NCI-H345 treated with DMSO at 0.1 percent for 48 hours (cell line): Measurements from ENCODE around the gene ACCS.
A peak's percentile ranks its signal among the peaks of the same experiment; 100 is the strongest.

Experiments used
- DNase-seq: peaks from one replicate; lab custom pipeline; 2025; ENCODE audit not compliant: unreplicated experiment; lab: John Stamatoyannopoulos, UW

The ACCS gene, protein sequence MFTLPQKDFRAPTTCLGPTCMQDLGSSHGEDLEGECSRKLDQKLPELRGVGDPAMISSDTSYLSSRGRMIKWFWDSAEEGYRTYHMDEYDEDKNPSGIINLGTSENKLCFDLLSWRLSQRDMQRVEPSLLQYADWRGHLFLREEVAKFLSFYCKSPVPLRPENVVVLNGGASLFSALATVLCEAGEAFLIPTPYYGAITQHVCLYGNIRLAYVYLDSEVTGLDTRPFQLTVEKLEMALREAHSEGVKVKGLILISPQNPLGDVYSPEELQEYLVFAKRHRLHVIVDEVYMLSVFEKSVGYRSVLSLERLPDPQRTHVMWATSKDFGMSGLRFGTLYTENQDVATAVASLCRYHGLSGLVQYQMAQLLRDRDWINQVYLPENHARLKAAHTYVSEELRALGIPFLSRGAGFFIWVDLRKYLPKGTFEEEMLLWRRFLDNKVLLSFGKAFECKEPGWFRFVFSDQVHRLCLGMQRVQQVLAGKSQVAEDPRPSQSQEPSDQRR

GRCh38 chr11:44065841-44066731, at the start of gene ACCS:
Gene ACCS (plus strand): TSS chr11:44066270. CDS start chr11:44067628, 1,358 bp downstream.
- DNase-seq: peak; percentile 30

DNA sequence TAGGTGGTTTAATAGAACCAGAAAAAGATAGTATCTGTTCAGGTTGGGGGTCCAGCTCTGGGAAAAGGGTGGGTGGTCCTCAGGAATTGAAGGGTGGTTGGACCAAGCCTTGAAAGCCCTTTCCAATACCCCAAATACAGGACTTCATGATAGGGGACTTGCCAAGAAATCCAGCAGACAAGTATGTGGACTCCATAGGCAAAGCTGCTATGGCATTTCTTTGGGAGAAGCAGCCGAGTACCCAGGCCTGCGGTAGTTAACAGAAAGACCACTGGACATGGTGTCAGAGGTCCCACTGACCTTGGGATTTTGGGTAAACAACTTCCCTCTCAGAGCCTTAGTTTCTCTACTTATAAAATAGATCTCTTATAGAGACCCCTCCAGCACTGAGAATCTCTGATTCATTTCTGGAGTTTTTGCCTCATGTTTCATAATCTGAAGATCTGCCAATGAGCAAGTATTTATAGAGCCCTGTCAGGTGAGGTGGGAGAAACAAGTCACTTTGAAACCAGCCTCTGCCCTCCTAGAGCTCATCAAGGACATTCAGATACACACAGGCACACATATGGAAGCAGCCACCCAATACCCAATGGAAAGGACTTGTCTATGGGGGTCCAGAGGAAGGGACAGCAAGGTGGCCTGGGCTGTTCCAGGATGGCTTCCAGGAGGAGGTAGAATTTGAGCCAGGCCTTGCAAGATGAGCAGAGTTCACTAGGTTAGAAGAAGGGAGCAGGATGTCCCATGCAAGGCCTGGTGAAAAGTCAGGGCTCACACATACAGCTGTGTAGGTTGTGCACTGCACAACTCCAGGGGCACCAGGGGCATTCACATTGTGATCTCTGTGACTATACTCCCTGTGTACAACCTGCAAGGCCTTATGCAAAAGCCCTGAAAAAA, 49.3 kb upstream of the ACCS start:
- DNase-seq: no peak

GRCh38 chr11:44017443-44018126, 48.5 kb upstream of the ACCS start:
- no peak for DNase-seq

DNA sequence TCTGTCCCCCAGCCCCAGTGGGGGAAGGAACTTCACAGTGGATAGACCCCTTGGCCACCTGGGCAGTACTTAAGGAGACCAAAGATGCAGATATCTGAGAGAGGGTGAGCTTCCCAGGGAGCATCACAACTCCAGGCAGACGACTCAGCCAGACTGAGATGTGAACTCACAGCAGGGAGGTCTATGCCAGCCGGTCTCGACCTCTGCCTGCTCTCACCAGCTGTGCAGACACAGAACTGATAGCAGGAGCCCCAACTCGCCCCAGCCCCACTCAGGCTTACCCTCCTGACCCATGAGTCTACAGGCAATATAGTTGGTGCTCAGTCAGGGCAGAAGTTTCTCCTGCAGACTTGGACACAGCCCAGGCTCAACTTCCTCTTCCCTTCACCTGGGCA, 47.9 kb upstream of the ACCS start:
- no peak for DNase-seq

DNA sequence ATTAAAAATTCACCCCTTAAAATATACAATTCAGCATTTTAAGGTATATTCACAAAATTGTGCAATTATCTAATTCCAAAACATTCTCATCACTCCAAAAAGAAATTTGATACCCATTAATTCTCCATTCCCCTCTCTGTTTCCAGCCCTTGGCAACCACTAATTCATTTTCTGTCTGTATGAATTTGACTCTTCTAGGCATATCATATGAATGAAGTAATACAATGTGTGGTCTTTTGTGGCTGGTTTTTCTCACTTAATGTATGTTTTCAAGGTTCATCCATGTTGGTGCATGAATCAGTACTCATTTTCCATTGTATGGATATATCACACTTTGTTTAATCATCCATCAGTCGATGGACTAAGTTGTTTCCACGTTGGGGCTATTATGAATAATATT, 47.2 kb upstream of the ACCS start:
- no peak for DNase-seq

GRCh38 chr11:44024977-44025376, 41.1 kb upstream of the ACCS start:
- DNase-seq: no peak

DNA sequence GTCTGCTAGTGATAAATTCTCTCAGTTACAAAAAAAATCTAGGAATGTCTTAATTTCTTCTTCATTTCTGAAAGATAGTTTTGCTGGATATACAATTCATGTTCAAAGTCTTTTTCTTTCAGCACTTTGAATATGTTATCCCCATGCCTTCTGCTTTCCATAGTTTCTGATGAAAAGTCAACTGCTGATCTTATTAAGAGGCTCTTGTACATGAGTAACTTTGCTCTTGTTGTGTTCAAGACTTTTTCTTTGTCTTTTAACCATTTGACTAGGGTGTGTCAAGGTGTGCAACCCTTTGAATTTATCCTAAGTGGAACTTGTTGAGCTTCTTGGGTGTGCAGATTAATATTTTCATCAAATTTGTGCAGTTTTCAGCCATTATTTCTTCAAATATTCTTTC, 40.3 kb upstream of the ACCS start:
- DNase-seq: no peak

GRCh38 chr11:44028401-44028800, 37.7 kb upstream of the ACCS start:
- DNase-seq: no peak

- no peak for DNase-seq
Observed at GRCh38 chr11:44028816-44029506, 37.1 kb upstream of the ACCS start.

GRCh38 chr11:44029507-44029845, 36.6 kb upstream of the ACCS start:
- DNase-seq: no peak

- DNase-seq: no peak
Observed at GRCh38 chr11:44029977-44030911, 35.8 kb upstream of the ACCS start.

- DNase-seq: no peak
Observed at GRCh38 chr11:44030996-44031395, 35.1 kb upstream of the ACCS start.

DNA sequence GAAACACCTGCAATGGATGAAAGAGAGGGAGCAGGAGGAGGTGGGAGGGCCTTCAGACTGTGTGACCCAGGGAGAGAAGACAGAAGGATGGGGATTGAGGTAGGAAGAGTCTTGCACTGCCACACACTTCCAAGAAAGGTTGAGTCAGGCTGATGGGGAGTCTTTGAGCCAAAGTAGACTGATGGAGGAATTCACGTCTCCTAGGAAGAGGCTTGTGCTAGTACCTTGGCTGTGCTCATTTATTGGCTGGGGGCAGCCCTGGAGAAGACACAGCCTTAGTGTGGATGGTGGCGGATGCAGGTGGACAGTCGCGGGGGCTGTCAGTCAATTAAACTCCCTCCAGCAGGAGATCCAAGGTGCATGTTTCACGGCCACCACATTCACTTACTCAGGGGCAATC, 34.5 kb upstream of the ACCS start:
- no peak for DNase-seq

DNA sequence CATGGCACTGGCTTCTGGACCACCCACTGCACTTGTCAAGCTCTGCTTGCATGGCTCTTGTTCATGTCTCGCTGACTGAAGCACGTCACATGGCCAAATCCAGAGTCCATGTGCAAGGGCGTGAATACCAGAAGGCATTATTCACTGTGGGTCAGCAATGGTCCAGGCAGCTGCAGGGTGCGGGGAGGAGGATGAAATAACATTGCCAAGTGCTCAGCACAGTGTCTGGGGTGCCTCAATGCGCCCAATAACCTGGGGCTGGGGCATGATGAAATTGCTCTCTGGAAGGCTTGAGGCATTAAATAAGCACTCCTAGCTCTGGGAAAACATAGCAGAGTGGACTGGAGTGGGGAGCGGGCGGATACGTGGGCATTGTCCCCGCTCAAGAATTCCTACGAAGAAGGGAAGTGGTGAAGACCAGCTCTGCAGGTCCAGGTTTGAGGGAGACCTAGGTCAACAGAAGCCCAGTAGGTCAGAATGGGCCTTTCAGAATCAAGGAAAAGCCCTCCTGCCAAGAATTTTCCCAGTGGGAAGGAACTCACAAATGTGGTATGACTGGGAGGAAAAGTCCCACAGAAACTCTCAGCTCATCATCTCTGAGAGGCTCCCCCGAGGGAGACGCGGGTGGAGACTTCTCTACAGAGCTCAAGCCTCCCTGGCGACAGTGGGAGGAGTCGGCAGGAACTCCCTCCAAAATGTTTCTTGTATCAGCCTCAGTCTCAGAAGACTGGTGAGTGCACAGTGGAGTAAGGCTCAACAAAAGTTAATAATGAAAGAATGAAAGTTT, 33.6 kb upstream of the ACCS start:
- DNase-seq: no peak

DNA sequence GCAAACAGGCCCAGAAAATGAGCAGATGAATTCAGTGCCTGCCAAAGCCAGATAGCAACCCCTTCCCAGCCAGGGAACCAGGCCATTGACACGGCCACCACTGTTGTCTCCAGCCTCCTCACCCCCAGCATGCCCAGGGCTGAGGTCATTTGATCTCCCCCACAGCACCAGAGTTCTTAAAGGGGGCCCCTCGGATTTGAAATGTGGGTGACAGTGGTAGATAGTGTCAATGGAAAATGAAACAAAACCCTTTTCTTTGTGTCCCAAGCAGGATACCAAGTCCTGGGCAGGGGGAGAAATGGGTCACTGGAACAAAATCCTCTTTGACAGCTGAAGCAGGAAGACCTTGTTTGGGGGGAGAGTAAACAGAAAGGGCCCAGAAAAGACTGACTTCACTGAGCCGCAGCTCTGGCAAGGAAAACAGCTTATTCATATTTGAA, 32.6 kb upstream of the ACCS start:
- DNase-seq: no peak

- DNase-seq: no peak
Observed at GRCh38 chr11:44033856-44034255, 32.2 kb upstream of the ACCS start.

GRCh38 chr11:44034639-44035038, 31.4 kb upstream of the ACCS start:
- no peak for DNase-seq
